SK-N-SH treated with all-trans-retinoic acid at 6 μM for 48 hours (cell line): ENCODE results near the gene CWC27.

Source experiments
- ATAC-seq: fragments of 200-7000 bp; cut with Tn5 transposase; 3 replicates; pipeline ENCODE4 v1.9.1; 2020; ENCODE audit warnings: mild to moderate bottlenecking, moderate library complexity
- ARNTL ChIP-seq: fragments of 450-650 bp; formaldehyde crosslinking; IDR thresholded peaks from 2 replicates; pipeline ENCODE4 v1.5.0; 2020; ENCODE audit warnings: low read depth, mild to moderate bottlenecking, moderate library complexity, borderline replicate concordance
- BACH2 ChIP-seq: fragments of 250-450 bp; sonication (Bioruptor Pico); IDR thresholded peaks from 2 replicates; pipeline ENCODE4 v1.9.0; 2021; ENCODE audit warnings: mild to moderate bottlenecking, borderline replicate concordance
- CSDC2 ChIP-seq: fragments of 250-450 bp; sonication (Bioruptor Pico); IDR thresholded peaks from 2 replicates; pipeline ENCODE4 v1.5.0; 2020; ENCODE audit warnings: mild to moderate bottlenecking, moderate library complexity
- ESRRG ChIP-seq: fragments of 250-450 bp; sonication (Bioruptor Pico); IDR thresholded peaks from 2 replicates; pipeline ENCODE4 v1.6.1; 2021; ENCODE audit warnings: mild to moderate bottlenecking
- GLIS3 ChIP-seq: fragments of 250-450 bp; sonication (Bioruptor Pico); IDR thresholded peaks from 2 replicates; pipeline ENCODE4 v1.5.0; 2020; ENCODE audit warnings: mild to moderate bottlenecking, moderate library complexity
- ISL1 ChIP-seq: fragments of 250-450 bp; sonication (Bioruptor Pico); IDR thresholded peaks from 2 replicates; pipeline ENCODE4 v2.1.2; 2022; ENCODE audit warnings: mild to moderate bottlenecking, moderate library complexity
- OSR1 ChIP-seq: fragments of 250-450 bp; sonication (Bioruptor Pico); IDR thresholded peaks from 2 replicates; pipeline ENCODE4 v1.8.0; 2022; ENCODE audit warnings: moderate library complexity, mild to moderate bottlenecking, inconsistent platforms
- PPARA ChIP-seq: fragments of 250-450 bp; sonication (Bioruptor Pico); IDR thresholded peaks from 2 replicates; pipeline ENCODE4 v1.5.0; 2020; ENCODE audit warnings: mild to moderate bottlenecking, borderline replicate concordance
- RARB ChIP-seq: fragments of 250-450 bp; sonication (Bioruptor Pico); IDR thresholded peaks from 2 replicates; pipeline ENCODE4 v1.8.0; 2021; ENCODE audit warnings: mild to moderate bottlenecking, moderate library complexity
- SNAI2 ChIP-seq: fragments of 250-450 bp; sonication (Bioruptor Pico); IDR thresholded peaks from 2 replicates; pipeline ENCODE4 v1.5.0; 2020; ENCODE audit warnings: mild to moderate bottlenecking, moderate library complexity
- TCF4 ChIP-seq: fragments of 250-450 bp; sonication (Bioruptor Pico); IDR thresholded peaks from 2 replicates; pipeline ENCODE4 v1.8.0; 2021; ENCODE audit warnings: mild to moderate bottlenecking, moderate library complexity, borderline replicate concordance
- TOX ChIP-seq: fragments of 250-450 bp; sonication (Bioruptor Pico); IDR thresholded peaks from 2 replicates; pipeline ENCODE4 v1.8.0; 2021; ENCODE audit warnings: mild to moderate bottlenecking, moderate library complexity, borderline replicate concordance
- ZFP3 ChIP-seq: fragments of 250-450 bp; sonication (Bioruptor Pico); IDR thresholded peaks from 2 replicates; pipeline ENCODE4 v1.5.0; 2020; ENCODE audit warnings: mild to moderate bottlenecking, moderate library complexity
- ZFP30 ChIP-seq: fragments of 450-650 bp; formaldehyde crosslinking; IDR thresholded peaks from 2 replicates; pipeline ENCODE4 v1.5.0; 2022; ENCODE audit warnings: mild to moderate bottlenecking, moderate library complexity
- ZNF565 ChIP-seq: fragments of 450-650 bp; formaldehyde crosslinking; conservative IDR thresholded peaks from 2 replicates; pipeline ENCODE4 v1.5.0; 2020; ENCODE audit warnings: low read depth, mild to moderate bottlenecking, moderate library complexity
- ZNF70 ChIP-seq: fragments of 450-650 bp; formaldehyde crosslinking; IDR thresholded peaks from 2 replicates; pipeline ENCODE4 v1.5.0; 2020; ENCODE audit warnings: mild to moderate bottlenecking, moderate library complexity
- ZNF8 ChIP-seq: fragments of 450-650 bp; formaldehyde crosslinking; IDR thresholded peaks from 2 replicates; pipeline ENCODE4 v1.5.0; 2020; ENCODE audit warnings: mild to moderate bottlenecking, moderate library complexity
- TF ChIP-seq, protein P1 (sequence below): fragments of 250-450 bp; sonication (Bioruptor Pico); IDR thresholded peaks from 2 replicates; pipeline ENCODE4 v1.8.0; 2020; ENCODE audit warnings: mild to moderate bottlenecking, moderate library complexity, borderline replicate concordance
- TF ChIP-seq, protein P2 (sequence below): fragments of 250-450 bp; sonication (Bioruptor Pico); IDR thresholded peaks from 2 replicates; pipeline ENCODE4 v1.5.1; 2021; ENCODE audit warnings: mild to moderate bottlenecking, moderate library complexity
- TF ChIP-seq, protein P3 (sequence below): fragments of 250-450 bp; sonication (Bioruptor Pico); IDR thresholded peaks from 2 replicates; pipeline ENCODE4 v1.5.1; 2020; ENCODE audit warnings: low read depth, mild to moderate bottlenecking, moderate library complexity
- TF ChIP-seq, protein P4 (sequence below): fragments of 250-450 bp; sonication (Bioruptor Pico); IDR thresholded peaks from 2 replicates; pipeline ENCODE4 v1.5.0; 2020; ENCODE audit warnings: mild to moderate bottlenecking, moderate library complexity
- TF ChIP-seq, protein P5 (sequence below): fragments of 250-450 bp; sonication (Bioruptor Pico); IDR thresholded peaks from 2 replicates; pipeline ENCODE4 v1.8.0; 2021; ENCODE audit warnings: low read depth, mild to moderate bottlenecking, moderate library complexity, borderline replicate concordance

CWC27 gene

DNA sequence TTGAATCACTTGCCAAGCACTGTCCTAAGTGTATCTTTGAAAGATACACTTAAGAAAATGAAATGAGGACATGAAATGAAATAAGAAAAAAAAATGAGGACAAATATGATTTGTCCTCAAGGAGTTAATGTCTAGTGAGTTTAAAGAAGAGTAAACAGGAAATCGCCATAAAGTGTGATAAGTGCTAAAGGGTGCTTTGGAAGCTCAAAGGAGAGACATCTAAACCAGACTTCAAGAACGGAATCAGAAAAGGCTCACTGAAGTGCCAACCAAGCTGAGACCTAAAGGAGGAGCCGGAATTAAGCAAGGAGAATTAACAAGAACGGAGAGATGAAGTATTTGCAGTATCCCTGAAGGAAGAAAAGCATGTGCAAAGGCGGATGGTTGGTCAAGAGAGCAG, 200.8 kb downstream of the CWC27 start:
- ATAC-seq = no peak
- no peak for TF ChIP-seq ISL1 (CRISPR knock-in tag)
- no peak for TF ChIP-seq ARNTL (CRISPR knock-in tag)
- TF ChIP-seq, protein P1, sequence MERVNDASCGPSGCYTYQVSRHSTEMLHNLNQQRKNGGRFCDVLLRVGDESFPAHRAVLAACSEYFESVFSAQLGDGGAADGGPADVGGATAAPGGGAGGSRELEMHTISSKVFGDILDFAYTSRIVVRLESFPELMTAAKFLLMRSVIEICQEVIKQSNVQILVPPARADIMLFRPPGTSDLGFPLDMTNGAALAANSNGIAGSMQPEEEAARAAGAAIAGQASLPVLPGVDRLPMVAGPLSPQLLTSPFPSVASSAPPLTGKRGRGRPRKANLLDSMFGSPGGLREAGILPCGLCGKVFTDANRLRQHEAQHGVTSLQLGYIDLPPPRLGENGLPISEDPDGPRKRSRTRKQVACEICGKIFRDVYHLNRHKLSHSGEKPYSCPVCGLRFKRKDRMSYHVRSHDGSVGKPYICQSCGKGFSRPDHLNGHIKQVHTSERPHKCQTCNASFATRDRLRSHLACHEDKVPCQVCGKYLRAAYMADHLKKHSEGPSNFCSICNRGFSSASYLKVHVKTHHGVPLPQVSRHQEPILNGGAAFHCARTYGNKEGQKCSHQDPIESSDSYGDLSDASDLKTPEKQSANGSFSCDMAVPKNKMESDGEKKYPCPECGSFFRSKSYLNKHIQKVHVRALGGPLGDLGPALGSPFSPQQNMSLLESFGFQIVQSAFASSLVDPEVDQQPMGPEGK (CRISPR knock-in tag) = no peak
- no peak for TF ChIP-seq BACH2 (CRISPR knock-in tag)
- no peak for TF ChIP-seq TCF4
- TF ChIP-seq ESRRG (CRISPR knock-in tag) = no peak
- TF ChIP-seq, protein P2, sequence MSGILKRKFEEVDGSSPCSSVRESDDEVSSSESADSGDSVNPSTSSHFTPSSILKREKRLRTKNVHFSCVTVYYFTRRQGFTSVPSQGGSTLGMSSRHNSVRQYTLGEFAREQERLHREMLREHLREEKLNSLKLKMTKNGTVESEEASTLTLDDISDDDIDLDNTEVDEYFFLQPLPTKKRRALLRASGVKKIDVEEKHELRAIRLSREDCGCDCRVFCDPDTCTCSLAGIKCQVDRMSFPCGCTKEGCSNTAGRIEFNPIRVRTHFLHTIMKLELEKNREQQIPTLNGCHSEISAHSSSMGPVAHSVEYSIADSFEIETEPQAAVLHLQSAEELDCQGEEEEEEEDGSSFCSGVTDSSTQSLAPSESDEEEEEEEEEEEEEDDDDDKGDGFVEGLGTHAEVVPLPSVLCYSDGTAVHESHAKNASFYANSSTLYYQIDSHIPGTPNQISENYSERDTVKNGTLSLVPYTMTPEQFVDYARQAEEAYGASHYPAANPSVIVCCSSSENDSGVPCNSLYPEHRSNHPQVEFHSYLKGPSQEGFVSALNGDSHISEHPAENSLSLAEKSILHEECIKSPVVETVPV (CRISPR knock-in tag) = no peak
- no peak for TF ChIP-seq PPARA (CRISPR knock-in tag)
- TF ChIP-seq ZNF8 (CRISPR knock-in tag) = no peak
- TF ChIP-seq, protein P3, sequence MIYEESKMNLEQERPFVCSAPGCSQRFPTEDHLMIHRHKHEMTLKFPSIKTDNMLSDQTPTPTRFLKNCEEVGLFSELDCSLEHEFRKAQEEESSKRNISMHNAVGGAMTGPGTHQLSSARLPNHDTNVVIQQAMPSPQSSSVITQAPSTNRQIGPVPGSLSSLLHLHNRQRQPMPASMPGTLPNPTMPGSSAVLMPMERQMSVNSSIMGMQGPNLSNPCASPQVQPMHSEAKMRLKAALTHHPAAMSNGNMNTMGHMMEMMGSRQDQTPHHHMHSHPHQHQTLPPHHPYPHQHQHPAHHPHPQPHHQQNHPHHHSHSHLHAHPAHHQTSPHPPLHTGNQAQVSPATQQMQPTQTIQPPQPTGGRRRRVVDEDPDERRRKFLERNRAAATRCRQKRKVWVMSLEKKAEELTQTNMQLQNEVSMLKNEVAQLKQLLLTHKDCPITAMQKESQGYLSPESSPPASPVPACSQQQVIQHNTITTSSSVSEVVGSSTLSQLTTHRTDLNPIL = no peak
- TF ChIP-seq GLIS3 (CRISPR knock-in tag) = no peak
- no peak for TF ChIP-seq SNAI2 (CRISPR knock-in tag)
- no peak for TF ChIP-seq RARB (CRISPR knock-in tag)
- no peak for TF ChIP-seq TOX
- TF ChIP-seq ZNF565 (CRISPR knock-in tag) = no peak
- TF ChIP-seq OSR1 (CRISPR knock-in tag) = no peak
- TF ChIP-seq CSDC2 (CRISPR knock-in tag) = no peak
- TF ChIP-seq ZNF70 (CRISPR knock-in tag) = no peak
- no peak for TF ChIP-seq ZFP30
- no peak for TF ChIP-seq ZFP3
- TF ChIP-seq, all 23 proteins: peak for 0

DNA sequence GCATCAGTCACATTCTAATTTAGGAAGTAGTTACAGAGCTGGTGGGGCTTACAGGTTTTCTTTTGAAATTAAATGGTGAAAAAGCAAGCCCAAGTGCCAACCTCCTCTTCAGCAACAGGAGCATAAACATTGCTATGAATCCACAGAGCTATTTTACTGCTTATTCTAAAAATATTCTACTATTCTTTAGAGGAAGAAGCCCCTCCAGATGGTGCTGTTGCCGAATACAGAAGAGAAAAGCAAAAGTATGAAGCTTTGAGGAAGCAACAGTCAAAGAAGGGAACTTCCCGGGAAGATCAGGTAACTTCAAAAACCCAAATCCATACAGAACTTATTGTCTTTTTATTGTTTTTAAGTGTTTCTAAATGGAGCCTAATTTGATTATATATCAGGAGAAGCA, 202.8 kb downstream of the CWC27 start:
- TF ChIP-seq PPARA (CRISPR knock-in tag) = no peak
- TF ChIP-seq ZNF70 (CRISPR knock-in tag) = no peak
- no peak for TF ChIP-seq TOX
- no peak for TF ChIP-seq GLIS3 (CRISPR knock-in tag)
- TF ChIP-seq, protein P4, sequence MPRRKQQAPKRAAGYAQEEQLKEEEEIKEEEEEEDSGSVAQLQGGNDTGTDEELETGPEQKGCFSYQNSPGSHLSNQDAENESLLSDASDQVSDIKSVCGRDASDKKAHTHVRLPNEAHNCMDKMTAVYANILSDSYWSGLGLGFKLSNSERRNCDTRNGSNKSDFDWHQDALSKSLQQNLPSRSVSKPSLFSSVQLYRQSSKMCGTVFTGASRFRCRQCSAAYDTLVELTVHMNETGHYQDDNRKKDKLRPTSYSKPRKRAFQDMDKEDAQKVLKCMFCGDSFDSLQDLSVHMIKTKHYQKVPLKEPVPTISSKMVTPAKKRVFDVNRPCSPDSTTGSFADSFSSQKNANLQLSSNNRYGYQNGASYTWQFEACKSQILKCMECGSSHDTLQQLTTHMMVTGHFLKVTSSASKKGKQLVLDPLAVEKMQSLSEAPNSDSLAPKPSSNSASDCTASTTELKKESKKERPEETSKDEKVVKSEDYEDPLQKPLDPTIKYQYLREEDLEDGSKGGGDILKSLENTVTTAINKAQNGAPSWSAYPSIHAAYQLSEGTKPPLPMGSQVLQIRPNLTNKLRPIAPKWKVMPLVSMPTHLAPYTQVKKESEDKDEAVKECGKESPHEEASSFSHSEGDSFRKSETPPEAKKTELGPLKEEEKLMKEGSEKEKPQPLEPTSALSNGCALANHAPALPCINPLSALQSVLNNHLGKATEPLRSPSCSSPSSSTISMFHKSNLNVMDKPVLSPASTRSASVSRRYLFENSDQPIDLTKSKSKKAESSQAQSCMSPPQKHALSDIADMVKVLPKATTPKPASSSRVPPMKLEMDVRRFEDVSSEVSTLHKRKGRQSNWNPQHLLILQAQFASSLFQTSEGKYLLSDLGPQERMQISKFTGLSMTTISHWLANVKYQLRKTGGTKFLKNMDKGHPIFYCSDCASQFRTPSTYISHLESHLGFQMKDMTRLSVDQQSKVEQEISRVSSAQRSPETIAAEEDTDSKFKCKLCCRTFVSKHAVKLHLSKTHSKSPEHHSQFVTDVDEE (CRISPR knock-in tag) = no peak
- TF ChIP-seq, protein P3 = no peak
- TF ChIP-seq ZNF565 (CRISPR knock-in tag) = no peak
- TF ChIP-seq ARNTL (CRISPR knock-in tag) = no peak
- TF ChIP-seq ZFP3 = no peak
- TF ChIP-seq, protein P5, sequence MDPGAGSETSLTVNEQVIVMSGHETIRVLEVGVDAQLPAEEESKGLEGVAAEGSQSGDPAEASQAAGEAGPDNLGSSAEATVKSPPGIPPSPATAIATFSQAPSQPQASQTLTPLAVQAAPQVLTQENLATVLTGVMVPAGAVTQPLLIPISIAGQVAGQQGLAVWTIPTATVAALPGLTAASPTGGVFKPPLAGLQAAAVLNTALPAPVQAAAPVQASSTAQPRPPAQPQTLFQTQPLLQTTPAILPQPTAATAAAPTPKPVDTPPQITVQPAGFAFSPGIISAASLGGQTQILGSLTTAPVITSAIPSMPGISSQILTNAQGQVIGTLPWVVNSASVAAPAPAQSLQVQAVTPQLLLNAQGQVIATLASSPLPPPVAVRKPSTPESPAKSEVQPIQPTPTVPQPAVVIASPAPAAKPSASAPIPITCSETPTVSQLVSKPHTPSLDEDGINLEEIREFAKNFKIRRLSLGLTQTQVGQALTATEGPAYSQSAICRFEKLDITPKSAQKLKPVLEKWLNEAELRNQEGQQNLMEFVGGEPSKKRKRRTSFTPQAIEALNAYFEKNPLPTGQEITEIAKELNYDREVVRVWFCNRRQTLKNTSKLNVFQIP (CRISPR knock-in tag) = no peak
- TF ChIP-seq OSR1 (CRISPR knock-in tag) = no peak
- no peak for TF ChIP-seq ISL1 (CRISPR knock-in tag)
- no peak for ATAC-seq
